DMS53 treated with DMSO at 0.1 percent for 48 hours (cell line): ENCODE data around the gene MET.
"Not testable (repeated sequence)": the region's sequence is repeated elsewhere in the genome, so short reads cannot be mapped to it uniquely, and the experiment has no call there.

Experiments used
- DNase-seq: peaks from one replicate; lab custom pipeline; 2025; ENCODE audit not compliant: unreplicated experiment; lab: John Stamatoyannopoulos, UW

MET gene

GRCh38 chr7:116671681-116672595 is at the start of gene MET:
Gene MET (plus strand): TSS chr7:116672196. CDS start chr7:116699085, 26,889 bp downstream.
- DNase-seq = peak; percentile 79

- DNase-seq = no peak
Measured at GRCh38 chr7:116626886-116627285, 45.1 kb upstream of the MET start.

- no peak for DNase-seq
Measured at GRCh38 chr7:116629051-116629463, 42.9 kb upstream of the MET start.

- no peak for DNase-seq
Measured at GRCh38 chr7:116630357-116630756, 41.6 kb upstream of the MET start.

GRCh38 chr7:116630932-116631671 is 40.9 kb upstream of the MET start:
- DNase-seq = peak; percentile 96

- DNase-seq = no peak
Measured at GRCh38 chr7:116631676-116632075, 40.3 kb upstream of the MET start.

GRCh38 chr7:116632384-116632783 is 39.6 kb upstream of the MET start:
- no peak for DNase-seq

- DNase-seq = no peak
Measured at GRCh38 chr7:116633131-116633988, 38.6 kb upstream of the MET start.

- no peak for DNase-seq
Measured at GRCh38 chr7:116636997-116637396, 35.0 kb upstream of the MET start.

- not testable (repeated sequence) for DNase-seq
Measured at GRCh38 chr7:116638592-116638991, 33.4 kb upstream of the MET start.

- DNase-seq = no peak
Measured at GRCh38 chr7:116641551-116642153, 30.3 kb upstream of the MET start.

- peak; percentile 30 for DNase-seq
Measured at GRCh38 chr7:116643148-116643547, 28.8 kb upstream of the MET start.

- no peak for DNase-seq
Measured at GRCh38 chr7:116644628-116645027, 27.4 kb upstream of the MET start.

GRCh38 chr7:116647290-116647689 is 24.7 kb upstream of the MET start:
- DNase-seq = no peak

- no peak for DNase-seq
Measured at GRCh38 chr7:116647861-116648260, 24.1 kb upstream of the MET start.

GRCh38 chr7:116650436-116650835 is 21.6 kb upstream of the MET start:
- DNase-seq = no peak

GRCh38 chr7:116652793-116653192 is 19.2 kb upstream of the MET start:
- no peak for DNase-seq

- DNase-seq = peak; percentile 55
Measured at GRCh38 chr7:116653204-116653603, 18.8 kb upstream of the MET start.

GRCh38 chr7:116653646-116654045 is 18.4 kb upstream of the MET start:
- DNase-seq = no peak

GRCh38 chr7:116659248-116659647 is 12.7 kb upstream of the MET start:
- not testable (repeated sequence) for DNase-seq

- no peak for DNase-seq
Measured at GRCh38 chr7:116661865-116662264, 10.1 kb upstream of the MET start.
